H1 (cell line): ENCODE data around the gene AMPD1. TPM values are rescaled to one million over a fixed set of nuclear protein-coding genes. Genes with fewer than 3 reads are reported as not detected.

ENCODE experiments used
- CTCF ChIA-PET: fragments of 300-600 bp; sonication (Branson Sonifier 250); formaldehyde crosslinking; loops from one replicate; lab custom pipeline; 2021; ENCODE audit not compliant: partially characterized antibody; lab: Charles Lee
- POLR2A ChIA-PET: fragments of 300-600 bp; sonication (Branson Sonifier 250); formaldehyde crosslinking; loops from one replicate; lab custom pipeline; 2021; ENCODE audit warnings: inconsistent platforms; ENCODE audit not compliant: partially characterized antibody; lab: Charles Lee
- DNase-seq, 2 experiments: peaks; one replicate each; pipeline versions ENCODE4 v3.0.0 to v3.0.0-alpha.2; 2010 to 2022; ENCODE audit warnings: low spot score in 2 of 2, low read depth in 1 of 2, mixed read lengths in 1 of 2
- FAIRE-seq: peaks from 2 replicates; lab custom pipeline; 2011; peaks lifted over from hg19 to GRCh38; lab: Jason Lieb, UNC
- H2AFZ ChIP-seq: 2 replicates; pipeline ENCODE4 v1.8.1; 2012; ENCODE audit warnings: low read length, inconsistent platforms
- H2AK5ac ChIP-seq: 2 replicates; pipeline ENCODE4 v1.6.1; 2013; ENCODE audit warnings: low read depth, low read length
- H2BK120ac ChIP-seq: replicated peaks from 2 replicates; pipeline ENCODE3; 2013; ENCODE audit warnings: low read depth, low read length, inconsistent platforms
- H2BK12ac ChIP-seq: 2 replicates; pipeline ENCODE4 v1.6.1; 2013; ENCODE audit warnings: low read depth, low read length
- H2BK15ac ChIP-seq: 2 replicates; pipeline ENCODE4 v1.6.1; 2013; ENCODE audit warnings: low read length
- H2BK20ac ChIP-seq: 2 replicates; pipeline ENCODE4 v1.6.1; 2013; ENCODE audit warnings: low read length
- H2BK5ac ChIP-seq: 2 replicates; pipeline ENCODE4 v1.6.1; 2013; ENCODE audit warnings: low read depth, low read length
- H3K14ac ChIP-seq: 2 replicates; pipeline ENCODE4 v1.6.1; 2013; ENCODE audit warnings: inconsistent platforms; ENCODE audit not compliant: insufficient read length
- H3K18ac ChIP-seq: 2 replicates; pipeline ENCODE4 v1.6.1; 2013; ENCODE audit warnings: low read length; ENCODE audit errors: extremely low read depth
- H3K23ac ChIP-seq: 2 replicates; pipeline ENCODE4 v1.6.1; 2013; ENCODE audit warnings: inconsistent platforms; ENCODE audit not compliant: insufficient read length
- H3K23me2 ChIP-seq: 2 replicates; pipeline ENCODE4 v1.6.1; 2013; ENCODE audit warnings: low read depth, low read length
- H3K27ac ChIP-seq: 2 replicates; pipeline ENCODE4 v1.6.1; 2011; ENCODE audit warnings: low read depth, low read length, inconsistent platforms
- H3K27me3 ChIP-seq, 4 experiments: replicated peaks in 1 of 4; 1 replicate in 1 of 4; 2 replicates in 3 of 4; pipeline versions ENCODE4 v1.6.1 to v1.8.1; 2011 to 2013; ENCODE audit warnings: low read length in 3 of 4, mild to moderate bottlenecking in 3 of 4, inconsistent platforms in 2 of 4, mixed read lengths in 2 of 4, moderate library complexity in 1 of 4; ENCODE audit not compliant: control insufficient read depth in 3 of 4, insufficient read depth in 3 of 4; ENCODE audit errors: extremely low read depth in 1 of 4
- H3K36me3 ChIP-seq, 4 experiments: 2 replicates each; pipeline versions ENCODE4 v1.6.1 to v1.8.1; 2011 to 2013; ENCODE audit warnings: mild to moderate bottlenecking in 4 of 4, low read length in 3 of 4, moderate library complexity in 2 of 4, control low read depth in 1 of 4, inconsistent platforms in 1 of 4; ENCODE audit not compliant: insufficient read depth in 4 of 4, control insufficient read depth in 2 of 4
- H3K4ac ChIP-seq: replicated peaks from 2 replicates; pipeline ENCODE3; 2013; ENCODE audit warnings: low read length, low read depth, mixed read lengths, inconsistent platforms; ENCODE audit not compliant: insufficient read length
- H3K4me1 ChIP-seq, 4 experiments: replicated peaks in 1 of 4; 1 replicate in 1 of 4; 2 replicates in 3 of 4; pipeline versions ENCODE4 v1.6.1 to v1.8.1; 2011 to 2013; ENCODE audit warnings: low read length in 3 of 4, inconsistent platforms in 2 of 4, mixed read lengths in 1 of 4; ENCODE audit not compliant: insufficient read depth in 4 of 4, control insufficient read depth in 3 of 4
- H3K4me2 ChIP-seq, 2 experiments: 2 replicates each; pipeline versions ENCODE4 v1.6.1 to v1.8.1; 2011 to 2013; ENCODE audit warnings: low read depth in 2 of 2, low read length in 2 of 2, control low read depth in 1 of 2, inconsistent platforms in 1 of 2, mild to moderate bottlenecking in 1 of 2; ENCODE audit not compliant: insufficient read depth in 1 of 2
- H3K4me3 ChIP-seq, 4 experiments: fragments of 200-600, 300-600 bp in 1 of 4; sonication (generic), shearing (Covaris generic), sonication (Bioruptor Twin) in 1 of 4; 2 replicates each; pipeline versions ENCODE4 v1.5.1 to v1.8.1; 2011 to 2016; ENCODE audit warnings: low read length in 4 of 4, low read depth in 3 of 4, control low read depth in 2 of 4, inconsistent platforms in 2 of 4, mild to moderate bottlenecking in 2 of 4, mixed read lengths in 1 of 4, moderate library complexity in 1 of 4; ENCODE audit not compliant: insufficient read depth in 2 of 4; ENCODE audit errors: extremely low read depth in 1 of 4
- H3K56ac ChIP-seq: replicated peaks from 2 replicates; pipeline ENCODE3; 2013; ENCODE audit warnings: low read depth, mild to moderate bottlenecking, mixed read lengths, low read length, inconsistent platforms; ENCODE audit not compliant: insufficient read length
- H3K79me1 ChIP-seq: 2 replicates; pipeline ENCODE4 v1.6.1; 2013; ENCODE audit warnings: low read depth, low read length, control low read depth
- H3K79me2 ChIP-seq, 2 experiments: 2 replicates each; pipeline versions ENCODE4 v1.6.1 to v1.8.1; 2012 to 2013; ENCODE audit warnings: low read length in 2 of 2, mild to moderate bottlenecking in 2 of 2, inconsistent platforms in 1 of 2; ENCODE audit not compliant: insufficient read depth in 2 of 2, control insufficient read depth in 1 of 2
- H3K9ac ChIP-seq, 4 experiments: replicated peaks in 1 of 4; 1 replicate in 1 of 4; 2 replicates in 3 of 4; pipeline versions ENCODE4 v1.6.1 to v1.8.1; 2011 to 2013; ENCODE audit warnings: low read depth in 3 of 4, low read length in 3 of 4, control low read depth in 2 of 4, mild to moderate bottlenecking in 2 of 4, moderate library complexity in 2 of 4, inconsistent platforms in 1 of 4; ENCODE audit errors: extremely low read depth in 1 of 4
- H3K9me3 ChIP-seq, 2 experiments: 2 replicates each; pipeline versions ENCODE4 v1.6.1 to v1.8.1; 2012 to 2013; ENCODE audit warnings: mild to moderate bottlenecking in 2 of 2, moderate library complexity in 2 of 2, control low read depth in 1 of 2, inconsistent platforms in 1 of 2, low read depth in 1 of 2, low read length in 1 of 2, mixed read lengths in 1 of 2; ENCODE audit not compliant: insufficient read depth in 2 of 2
- H4K20me1 ChIP-seq, 2 experiments: replicated peaks in 1 of 2; 2 replicates each; pipeline versions ENCODE3 to v1.8.1; 2011 to 2013; ENCODE audit warnings: inconsistent platforms in 2 of 2, low read length in 2 of 2, mild to moderate bottlenecking in 1 of 2; ENCODE audit not compliant: insufficient read depth in 2 of 2, control insufficient read depth in 1 of 2
- H4K5ac ChIP-seq: 2 replicates; pipeline ENCODE4 v1.6.1; 2013; ENCODE audit warnings: low read length, low read depth, mixed read lengths, inconsistent platforms; ENCODE audit not compliant: insufficient read length
- H4K8ac ChIP-seq: 2 replicates; pipeline ENCODE4 v1.8.0; 2013; ENCODE audit warnings: mild to moderate bottlenecking, moderate library complexity, low read length, inconsistent platforms; ENCODE audit not compliant: insufficient read depth; ENCODE audit errors: extremely low read depth
- H4K91ac ChIP-seq: replicated peaks from 2 replicates; pipeline ENCODE3; 2013; ENCODE audit warnings: low read length, mixed read lengths, inconsistent platforms; ENCODE audit not compliant: insufficient read length
- ASH2L ChIP-seq: fragments of 200-600, 300-600 bp; sonication (generic); IDR thresholded peaks from one replicate; pipeline ENCODE4 v1.7.1; 2017; ENCODE audit warnings: low read length
- HDAC2 ChIP-seq, 2 experiments: fragments of 300-600 bp in 1 of 2; sonication (generic) in 1 of 2; IDR thresholded peaks; 2 replicates each; pipeline ENCODE4 v1.6.1; 2011 to 2012; ENCODE audit warnings: low read depth in 2 of 2, low read length in 2 of 2, mild to moderate bottlenecking in 2 of 2, moderate library complexity in 2 of 2, borderline replicate concordance in 1 of 2, inconsistent platforms in 1 of 2
- JUN ChIP-seq: IDR thresholded peaks from 2 replicates; pipeline ENCODE4 v1.6.1; 2011; ENCODE audit warnings: low read depth, mild to moderate bottlenecking, improper control_type of control experiment, low read length
- KDM1A ChIP-seq: fragments of 200-600, 300-600 bp; sonication (generic); IDR thresholded peaks from 2 replicates; pipeline ENCODE4 v1.7.1; 2016; ENCODE audit warnings: mild to moderate bottlenecking, low read length, borderline replicate concordance
- KDM4A ChIP-seq: IDR thresholded peaks from one replicate; pipeline ENCODE4 v1.7.1; 2012; ENCODE audit warnings: low read depth, mild to moderate bottlenecking, moderate library complexity, low read length, inconsistent platforms; ENCODE audit not compliant: severe bottlenecking
- POLR2A ChIP-seq, 2 experiments: IDR thresholded peaks; 1 replicate in 1 of 2; 2 replicates in 1 of 2; pipeline ENCODE4 v1.6.1; 2011; ENCODE audit warnings: low read depth in 2 of 2, low read length in 2 of 2, mild to moderate bottlenecking in 2 of 2; ENCODE audit errors: control extremely low read depth in 1 of 2
- SP4 ChIP-seq: IDR thresholded peaks from 2 replicates; pipeline ENCODE4 v1.6.1; 2012; ENCODE audit warnings: low read length, inconsistent platforms
- TBP ChIP-seq: IDR thresholded peaks from 2 replicates; pipeline ENCODE4 v1.6.1; 2011; ENCODE audit warnings: low read depth, low read length, improper control_type of control experiment
- WGBS, 2 experiments: shearing (Covaris generic) in 1 of 2; methylation state at CpG; one replicate each; pipeline versions ENCODE4 v1.1.6 to v1.1.7; 2013 to 2015; ENCODE audit warnings: low lambda C conversion rate in 2 of 2, mixed read lengths in 2 of 2, inconsistent platforms in 1 of 2, low coverage in 1 of 2, missing lambda C conversion rate in 1 of 2; ENCODE audit not compliant: insufficient replicate concordance in 2 of 2, insufficient coverage in 1 of 2, insufficient read length in 1 of 2; ENCODE audit errors: extremely low coverage in 1 of 2, missing lambda C conversion rate in 1 of 2; 5-methylcytosine and 5-hydroxymethylcytosine counted together
- polyA plus RNA-seq, 7 experiments: library from polyadenylated mRNA; depleted of rRNA in 3 of 7; stranded (reverse) in 5 of 7; unstranded in 2 of 7; fragments of >200 nt in 5 of 7; fragments of 200-250 nt in 2 of 7; gene quantifications; 1 replicate in 5 of 7; 2 replicates in 1 of 7; 4 replicates in 1 of 7; pipeline versions ENCODE4 v1.2.1 to v1.2.3, GENCODE V29; 2011 to 2013; ENCODE audit warnings: missing spikeins in 2 of 7, mixed read lengths in 2 of 7
- total RNA-seq: library from RNA; stranded (reverse); fragmentation: NEBNext Ultra II Directional; extraction: Animal tissue kit (Norgen Biotek cat#: 25700); gene quantifications from 2 replicates; pipeline ENCODE4 v1.2.1, GENCODE V29; 2021

AMPD1 gene
- total and polyA plus RNA-seq, 2 of the 8 experiments (the other 6 are each of a cell fraction or from before 2014, with no cell fraction given): not detected

DNA sequence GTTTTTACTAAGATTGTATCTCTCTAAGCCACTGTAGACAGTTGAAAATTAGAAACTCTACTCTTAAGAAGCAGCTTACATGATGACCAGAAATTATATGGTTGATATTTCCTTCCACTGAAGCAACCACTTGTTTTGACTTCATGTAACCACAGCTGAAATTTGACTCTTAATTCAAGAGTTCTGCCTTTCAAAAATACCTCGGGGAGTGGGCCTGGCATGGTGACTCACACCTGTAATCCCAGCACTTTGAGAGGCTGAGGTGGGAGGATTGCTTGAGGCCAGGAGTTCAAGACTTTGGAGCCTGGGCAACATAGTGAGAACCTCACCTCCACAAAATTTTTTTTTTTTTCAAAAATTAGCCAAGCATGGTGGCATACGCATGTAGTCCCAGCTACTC, 4.3 kb downstream of the AMPD1 start:
- H3K56ac ChIP-seq: no peak overlapping the region
- H4K8ac ChIP-seq: no peak overlapping the region
- H3K9ac ChIP-seq: no peak overlapping the region
- no peaks in the 10 kb centered on the region for H3K27me3 ChIP-seq
- H4K91ac ChIP-seq: no peak overlapping the region
- H3K79me1 ChIP-seq: no peaks in the 10 kb centered on the region
- no peak for TF ChIP-seq ASH2L
- TF ChIP-seq TBP: no peak
- TF ChIP-seq KDM1A: no peak
- no peak for TF ChIP-seq JUN
- TF ChIP-seq HDAC2 (IDR thresholded peaks at IDR 0.05; ENCODE audit: borderline replicate concordance in 1 of 2, low read depth in 2 of 2, low read length in 2 of 2): no peak
- no peak for TF ChIP-seq POLR2A (IDR thresholded peaks at IDR 0.05; ENCODE audit: control extremely low read depth in 1 of 2, low read depth in 2 of 2, low read length in 2 of 2)
- no peak for TF ChIP-seq KDM4A
- TF ChIP-seq SP4: no peak
- no peak overlapping the region for H2BK20ac ChIP-seq
- no peaks in the 10 kb centered on the region for H4K20me1 ChIP-seq
- H3K36me3 ChIP-seq: no peaks in the 10 kb centered on the region
- H3K18ac ChIP-seq: no peak overlapping the region
- no peak overlapping the region for H2BK5ac ChIP-seq
- no peaks in the 10 kb centered on the region for H3K9me3 ChIP-seq
- no peak overlapping the region for H4K5ac ChIP-seq
- FAIRE-seq (no peak), DNase-seq (no peak)
- H3K27ac ChIP-seq: no peak overlapping the region
- no peaks in the 10 kb centered on the region for H3K4me1 ChIP-seq
- H3K4me3 ChIP-seq: no peak overlapping the region
- H3K23me2 ChIP-seq: no peaks in the 10 kb centered on the region
- no peak overlapping the region for H2BK15ac ChIP-seq
- H3K14ac ChIP-seq: no peak overlapping the region
- 93% methylated on average over 2 of the region's 2 CpGs; no CpG with 5 or more reads in 1 of the 2 experiments for WGBS, 2 experiments
- ChIA-PET POLR2A (interaction anchor here (0.7 kb wide), 1 partner anchor 20 kb away, joined by 4 read pairs; no protein-coding TSS in a partner anchor), CTCF (no interaction called here)
- H2BK12ac ChIP-seq: no peak overlapping the region
- no peaks in the 10 kb centered on the region for H3K79me2 ChIP-seq
- H2AFZ ChIP-seq: no peak overlapping the region
- H2AK5ac ChIP-seq: no peak overlapping the region
- no peak overlapping the region for H3K4ac ChIP-seq
- H3K23ac ChIP-seq: no peak overlapping the region
- H2BK120ac ChIP-seq: no peak overlapping the region
- H3K4me2 ChIP-seq: no peak overlapping the region
